ENCODE results near the gene FMNL2. TPM values are rescaled to one million over a fixed set of nuclear protein-coding genes. Genes with fewer than 3 reads are reported as not detected.

The FMNL2 gene
- total RNA-seq, 1 experiment from 2014 or later, result 38.2 TPM

DNA sequence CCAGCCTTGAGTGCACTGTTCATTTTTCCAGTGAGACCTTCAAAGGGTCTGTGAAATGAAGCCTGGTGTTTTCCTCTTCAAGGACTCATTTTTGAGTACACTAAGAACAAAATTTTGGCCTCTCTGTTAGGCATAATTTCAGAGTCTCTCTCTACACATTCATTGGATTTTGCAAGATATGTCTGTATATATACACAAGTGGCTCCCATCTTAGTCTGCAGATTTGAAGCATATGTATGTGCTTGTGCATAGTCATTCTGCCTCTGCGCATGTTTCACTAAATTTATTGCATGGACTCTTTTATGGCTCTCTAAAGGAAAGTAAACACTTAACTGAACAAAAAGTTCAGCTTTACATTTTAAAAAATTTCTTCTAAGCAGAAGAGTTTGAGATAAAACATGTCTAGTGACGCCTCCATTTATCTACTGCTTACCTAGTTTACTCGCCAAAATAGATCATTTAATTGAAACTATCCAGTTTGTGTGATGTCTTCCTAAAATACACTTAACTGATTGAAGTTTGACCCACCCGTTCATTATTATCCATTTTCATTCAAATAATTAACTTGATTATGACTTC, 145.9 kb downstream of the FMNL2 start:
- POLR2A ChIA-PET, result no interaction called here
- no TSS peak for BruUV-seq (replicated peaks)
- peaks cover 25% of the 10 kb centered on the region for H3K4me1 Mint-ChIP-seq (ENCODE audit: low read depth, unreplicated experiment)
- CTCF ChIA-PET, result no interaction called here
- no peaks in the 10 kb centered on the region for H3K27me3 Mint-ChIP-seq (ENCODE audit: insufficient read depth, unreplicated experiment)
- H3K4me3 Mint-ChIP-seq (ENCODE audit: unreplicated experiment), result no peak overlapping the region
- no peaks in the 10 kb centered on the region for H3K27me3 ChIP-seq (replicated peaks; ENCODE audit: control insufficient read depth, insufficient read depth, low read length)
- intact Hi-C loops (cut with micrococcal nuclease; ENCODE audit: unreplicated experiment), result loop anchor here (10.0 kb wide), 1 partner anchor 306 kb away; the partner anchor contains the start of gene STAM2
- DNase-seq, result no peak
- H3K4me1 ChIP-seq, result peaks cover 45% of the 10 kb centered on the region
- H3K27ac Mint-ChIP-seq (ENCODE audit: unreplicated experiment), result peak overlapping the region; percentile 69
- no peaks in the 10 kb centered on the region for H3K36me3 ChIP-seq (ENCODE audit: control insufficient read depth, insufficient read depth, low read length)
- H3K9me3 ChIP-seq, result no peaks in the 10 kb centered on the region
- H3K4me3 ChIP-seq (ENCODE audit: low read depth, low read length), result no peak overlapping the region
- no peak for TF ChIP-seq CTCF (IDR thresholded peaks at IDR 0.05; ENCODE audit: insufficient read depth in 1 of 2, low read depth in 1 of 2, low read length in 1 of 2, severe bottlenecking in 1 of 2, unreplicated experiment in 1 of 2)
- H3K9me3 Mint-ChIP-seq (ENCODE audit: unreplicated experiment), result no peaks in the 10 kb centered on the region
- no peaks in the 10 kb centered on the region for H3K36me3 Mint-ChIP-seq (ENCODE audit: insufficient read depth, unreplicated experiment)

GRCh38 chr2:152481881-152482583, 147.1 kb downstream of the FMNL2 start:
- H3K4me1 Mint-ChIP-seq (ENCODE audit: low read depth, unreplicated experiment), result peaks cover 33% of the 10 kb centered on the region
- no peak for TF ChIP-seq CTCF (IDR thresholded peaks at IDR 0.05; ENCODE audit: insufficient read depth in 1 of 2, low read depth in 1 of 2, low read length in 1 of 2, severe bottlenecking in 1 of 2, unreplicated experiment in 1 of 2)
- no peak overlapping the region for H3K4me3 ChIP-seq (ENCODE audit: low read depth, low read length)
- H3K36me3 ChIP-seq (ENCODE audit: control insufficient read depth, insufficient read depth, low read length), result no peaks in the 10 kb centered on the region
- peaks cover 56% of the 10 kb centered on the region for H3K4me1 ChIP-seq
- POLR2A ChIA-PET, result no interaction called here
- intact Hi-C loops (cut with micrococcal nuclease; ENCODE audit: unreplicated experiment), result loop anchor here (10.0 kb wide), 1 partner anchor 307 kb away; the partner anchor contains the start of gene STAM2
- no peak for DNase-seq
- no peaks in the 10 kb centered on the region for H3K27me3 ChIP-seq (replicated peaks; ENCODE audit: control insufficient read depth, insufficient read depth, low read length)
- no peaks in the 10 kb centered on the region for H3K9me3 ChIP-seq
- BruUV-seq (replicated peaks), result no TSS peak
- no peaks in the 10 kb centered on the region for H3K9me3 Mint-ChIP-seq (ENCODE audit: unreplicated experiment)
- no peak overlapping the region for H3K4me3 Mint-ChIP-seq (ENCODE audit: unreplicated experiment)
- CTCF ChIA-PET, result no interaction called here
- H3K27me3 Mint-ChIP-seq (ENCODE audit: insufficient read depth, unreplicated experiment), result no peaks in the 10 kb centered on the region
- H3K36me3 Mint-ChIP-seq (ENCODE audit: insufficient read depth, unreplicated experiment), result no peaks in the 10 kb centered on the region
- H3K27ac Mint-ChIP-seq (ENCODE audit: unreplicated experiment), result peak overlapping the region; percentile 69

DNA sequence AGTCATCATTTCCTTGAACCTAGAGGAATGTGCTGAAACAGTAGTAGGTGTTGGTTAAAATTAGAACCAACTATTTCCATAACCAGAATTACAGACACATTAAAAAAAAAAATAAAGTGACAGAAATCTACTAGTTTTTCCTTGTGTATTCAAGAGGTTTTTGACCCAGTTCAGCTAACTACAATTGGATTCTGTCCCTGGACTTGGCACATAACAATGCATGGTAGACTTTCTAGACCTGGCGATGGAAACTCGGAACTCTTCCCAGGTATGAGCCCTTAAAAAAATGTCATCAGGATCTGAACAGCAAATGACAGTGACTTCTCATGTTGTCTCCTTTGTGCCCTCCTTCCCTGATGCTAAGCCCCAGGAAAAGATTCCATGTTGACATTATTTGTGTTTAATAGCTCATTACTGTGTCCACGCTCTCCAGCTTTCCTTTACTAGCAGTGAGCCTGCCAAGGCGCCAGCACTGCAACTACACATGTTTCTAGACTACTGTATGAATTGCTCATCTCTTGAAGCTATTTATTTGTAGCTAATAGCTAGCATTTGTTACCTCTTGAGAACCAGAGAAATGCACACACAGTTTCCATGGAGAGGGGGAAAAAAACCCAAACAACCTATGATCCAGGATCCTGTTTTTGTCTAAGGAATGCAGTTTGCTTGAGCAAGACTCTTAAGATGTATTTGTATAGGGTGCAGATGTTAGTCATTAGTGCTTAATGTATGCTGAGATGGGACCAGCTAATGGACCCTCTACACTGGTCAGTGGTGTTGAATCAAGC, 148.5 kb downstream of the FMNL2 start:
- no TSS peak for BruUV-seq (replicated peaks)
- H3K36me3 Mint-ChIP-seq (ENCODE audit: insufficient read depth, unreplicated experiment), result no peaks in the 10 kb centered on the region
- no peak overlapping the region for H3K27ac Mint-ChIP-seq (ENCODE audit: unreplicated experiment)
- intact Hi-C loops (cut with micrococcal nuclease; ENCODE audit: unreplicated experiment), result loop anchor here (10.0 kb wide), 1 partner anchor 309 kb away; the partner anchor contains the start of gene STAM2
- H3K4me3 Mint-ChIP-seq (ENCODE audit: unreplicated experiment), result no peak overlapping the region
- no peak for TF ChIP-seq CTCF (IDR thresholded peaks at IDR 0.05; ENCODE audit: insufficient read depth in 1 of 2, low read depth in 1 of 2, low read length in 1 of 2, severe bottlenecking in 1 of 2, unreplicated experiment in 1 of 2)
- DNase-seq, result peak in 1 of 2 experiments; percentile 49
- no peaks in the 10 kb centered on the region for H3K9me3 Mint-ChIP-seq (ENCODE audit: unreplicated experiment)
- CTCF ChIA-PET, result interaction anchor here (1.0 kb wide), 1 partner anchor 148 kb away, joined by 3 read pairs; the partner anchor contains the start of gene FMNL2
- Histone ChIP-seq H3K9me3 (no peaks in the 10 kb centered on the region), H3K4me1 (peaks cover 61% of the 10 kb centered on the region), H3K4me3 (ENCODE audit: low read depth, low read length) (no peak overlapping the region), H3K27me3 (replicated peaks; ENCODE audit: control insufficient read depth, insufficient read depth, low read length) (no peaks in the 10 kb centered on the region), H3K36me3 (ENCODE audit: control insufficient read depth, insufficient read depth, low read length) (no peaks in the 10 kb centered on the region)
- no peaks in the 10 kb centered on the region for H3K27me3 Mint-ChIP-seq (ENCODE audit: insufficient read depth, unreplicated experiment)
- POLR2A ChIA-PET, result no interaction called here
- H3K4me1 Mint-ChIP-seq (ENCODE audit: low read depth, unreplicated experiment), result peaks cover 33% of the 10 kb centered on the region
